Activated naive CD4-positive, alpha-beta T cell (primary cell): ENCODE measurements around the gene METTL26.
A peak's percentile ranks its signal among the peaks of the same experiment; 100 is the strongest.
"Not testable (repeated sequence)": the region's sequence is repeated elsewhere in the genome, so short reads cannot be mapped to it uniquely, and the experiment has no call there.

ENCODE experiments used
- DNase-seq, 4 experiments: peaks; one replicate each; lab custom pipeline; 2025; lab: John Stamatoyannopoulos, UW

METTL26 gene

DNA sequence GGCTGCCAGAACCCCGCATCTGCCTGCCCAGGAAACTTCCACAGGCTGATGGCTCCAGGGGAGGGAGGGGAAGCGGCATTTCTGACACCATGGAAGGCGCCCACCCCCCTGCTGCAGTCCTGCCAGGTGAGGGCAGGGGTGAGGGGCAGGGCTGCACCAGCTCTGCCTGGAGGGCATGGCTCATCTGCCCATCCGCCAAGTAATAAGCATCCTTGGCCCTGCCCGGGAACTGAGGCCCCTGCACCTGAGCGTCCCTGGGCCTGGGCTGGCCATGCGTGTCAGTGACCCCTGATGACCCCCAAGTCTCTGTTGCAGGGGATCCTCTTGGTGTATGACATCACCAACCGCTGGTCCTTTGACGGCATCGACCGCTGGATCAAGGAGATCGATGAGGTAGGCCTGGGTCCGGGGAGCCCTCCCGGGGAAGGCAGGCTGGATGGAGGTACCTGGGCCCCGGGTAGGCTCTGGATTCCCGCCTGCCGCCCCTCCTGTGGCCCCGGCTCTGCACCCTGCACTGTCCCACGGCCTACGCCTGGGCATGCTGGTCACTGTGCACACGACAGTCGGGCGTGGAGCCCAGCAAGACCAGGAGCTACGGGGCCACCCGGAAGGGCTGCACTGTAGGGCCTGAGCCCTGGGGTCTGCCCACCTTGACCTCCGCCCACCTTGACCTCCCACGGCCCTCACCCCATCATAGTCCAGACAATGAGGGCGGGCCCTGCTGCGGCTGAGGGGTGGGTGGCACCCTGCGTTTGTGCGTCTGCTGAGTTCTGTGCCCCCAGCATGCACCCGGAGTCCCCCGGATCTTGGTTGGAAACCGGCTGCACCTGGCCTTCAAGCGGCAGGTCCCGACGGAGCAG lies 10.8 kb downstream of the METTL26 start:
- DNase-seq = no peak

DNA sequence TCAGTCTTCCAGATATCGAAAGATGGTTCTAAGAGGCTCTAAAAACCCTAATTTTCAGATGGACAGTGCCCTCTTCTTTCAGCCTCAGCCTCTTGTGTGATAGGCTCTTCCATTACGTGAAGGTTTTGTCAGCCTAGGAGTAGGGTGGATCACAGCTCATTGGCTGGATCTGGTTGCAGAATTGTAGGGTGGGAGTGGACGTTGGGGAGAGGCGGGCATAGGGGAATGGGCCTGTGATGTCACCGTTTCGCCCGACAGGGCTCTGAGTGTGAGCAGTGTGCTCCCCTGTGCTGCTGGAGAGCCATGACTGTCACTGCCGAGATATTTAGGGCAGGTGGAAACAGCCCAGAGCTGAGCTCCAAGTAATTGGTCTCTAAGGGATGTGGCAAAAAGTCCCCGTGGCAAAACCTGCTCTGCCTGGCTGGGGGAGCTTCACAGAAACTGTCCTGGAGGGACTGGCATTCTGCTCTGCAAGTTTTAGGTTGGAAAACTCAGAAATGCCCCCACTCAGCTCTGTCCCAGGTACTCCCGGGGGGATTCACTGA lies 11.5 kb downstream of the METTL26 start:
- DNase-seq = no peak

DNA sequence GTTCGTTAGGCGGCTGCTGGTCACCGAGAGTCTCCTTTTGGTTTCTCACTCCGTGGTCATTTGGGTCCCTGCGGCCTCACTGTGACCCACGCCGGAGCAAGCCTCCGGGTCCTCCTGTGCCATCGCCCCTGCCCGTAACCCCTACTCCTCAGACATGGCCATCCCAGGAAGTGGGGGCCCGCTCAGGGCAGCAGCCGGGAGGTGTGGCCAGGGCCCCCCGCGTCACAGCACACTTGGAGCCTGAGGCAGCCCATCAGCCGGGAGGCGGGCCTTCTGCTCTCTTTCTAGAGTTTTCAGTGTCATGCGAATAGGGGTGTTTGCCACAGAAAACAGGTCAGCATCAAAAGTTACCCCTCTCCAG lies 13.2 kb downstream of the METTL26 start:
- no peak for DNase-seq

DNA sequence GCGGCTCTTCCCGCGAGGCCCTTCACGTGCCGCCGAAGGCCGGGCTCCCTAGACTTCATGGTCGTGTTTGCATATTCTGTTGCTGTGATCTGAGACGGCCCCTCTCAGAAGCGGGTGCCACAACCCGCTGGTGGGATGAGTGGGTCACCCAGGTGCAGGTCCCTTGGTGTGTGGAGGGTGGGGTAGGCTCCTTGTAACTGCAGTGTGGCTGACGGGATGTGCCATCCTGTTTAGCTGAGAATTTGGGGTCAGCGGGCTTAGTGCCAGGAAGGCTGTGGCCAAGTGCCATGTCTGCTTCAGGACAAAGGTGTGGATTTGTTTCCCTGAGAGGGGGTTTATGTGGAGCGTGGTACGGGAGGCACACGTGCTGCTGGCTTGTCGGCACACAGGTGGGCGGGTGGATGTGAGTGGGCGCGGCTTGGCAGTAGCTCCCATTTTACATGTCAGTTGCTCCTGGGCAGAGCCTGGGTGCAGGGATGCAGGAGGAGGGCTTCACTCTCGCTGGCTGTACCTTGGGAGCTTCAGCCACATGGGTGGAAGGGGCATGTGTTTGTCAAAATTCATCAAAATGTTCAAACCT lies 14.5 kb downstream of the METTL26 start:
- DNase-seq = no peak

DNA sequence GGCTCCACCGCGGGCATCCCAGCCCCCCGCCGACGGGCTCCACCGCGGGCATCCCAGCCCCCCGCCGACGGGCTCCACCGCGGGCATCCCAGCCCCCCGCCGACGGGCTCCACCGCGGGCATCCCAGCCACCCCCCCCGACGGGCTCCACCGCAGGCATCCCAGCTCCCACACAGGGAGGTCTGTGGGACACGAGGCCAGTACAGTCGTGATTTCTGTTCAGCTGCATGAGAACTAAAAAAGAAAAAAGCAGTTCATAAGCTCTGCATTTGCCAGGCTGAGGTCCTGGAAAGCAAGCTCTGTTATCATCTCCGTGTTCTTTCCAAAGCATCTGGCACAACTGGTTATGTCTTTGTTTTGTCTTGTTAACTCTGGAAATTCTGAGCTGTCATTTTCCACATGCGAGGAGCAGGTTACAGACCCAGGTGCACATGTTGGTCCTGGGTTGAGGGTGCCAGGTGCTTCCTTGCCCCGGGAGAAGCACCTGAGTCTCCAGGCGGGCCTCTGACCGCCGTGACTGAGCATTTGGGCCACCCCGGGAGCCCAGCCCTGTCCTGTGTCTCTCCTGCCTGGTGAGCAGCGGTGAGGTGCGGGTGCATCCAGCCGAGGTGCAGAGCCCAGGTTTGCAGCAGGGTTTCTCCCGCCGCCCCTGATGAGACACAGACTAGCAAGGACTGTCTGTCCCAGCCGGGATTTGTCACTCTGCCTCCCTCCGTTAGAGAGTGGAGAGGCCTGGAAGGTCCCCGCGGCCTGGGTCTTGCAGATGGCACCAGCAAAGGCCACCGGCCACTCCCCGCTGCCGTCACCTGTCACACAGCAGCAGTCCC lies 15.2 kb downstream of the METTL26 start:
- DNase-seq = no peak

DNA sequence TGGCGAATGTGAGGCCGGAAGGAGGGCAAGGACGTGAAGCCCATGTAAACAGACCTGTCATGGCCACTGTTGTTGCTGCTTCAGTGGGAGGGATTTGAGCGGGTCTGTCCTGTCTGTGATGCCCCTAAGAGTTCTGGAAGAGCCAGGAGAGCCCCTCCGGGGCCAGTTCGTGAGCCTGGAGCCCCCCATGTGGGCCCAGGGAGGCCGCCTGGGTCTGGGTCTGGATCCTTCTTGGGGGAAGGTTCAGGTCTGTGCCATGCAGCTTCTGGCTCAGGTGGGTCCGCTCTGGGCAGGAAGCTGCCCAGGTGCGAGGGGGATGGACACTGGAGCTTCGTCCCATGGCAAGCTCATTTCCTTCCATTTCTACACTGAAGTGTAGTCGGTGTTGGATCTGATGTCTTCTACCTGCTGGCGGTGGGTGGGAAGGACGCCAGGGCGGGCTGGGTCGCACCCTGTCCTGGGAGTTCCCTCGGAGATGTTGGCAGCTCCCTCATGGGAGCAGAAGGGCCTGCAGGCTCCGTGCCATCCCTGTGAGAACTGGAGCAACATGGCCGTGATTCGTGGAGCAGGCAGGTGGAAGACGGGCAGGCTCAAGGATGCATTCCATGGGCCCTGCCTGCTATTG lies 16.5 kb downstream of the METTL26 start:
- no peak for DNase-seq

DNA sequence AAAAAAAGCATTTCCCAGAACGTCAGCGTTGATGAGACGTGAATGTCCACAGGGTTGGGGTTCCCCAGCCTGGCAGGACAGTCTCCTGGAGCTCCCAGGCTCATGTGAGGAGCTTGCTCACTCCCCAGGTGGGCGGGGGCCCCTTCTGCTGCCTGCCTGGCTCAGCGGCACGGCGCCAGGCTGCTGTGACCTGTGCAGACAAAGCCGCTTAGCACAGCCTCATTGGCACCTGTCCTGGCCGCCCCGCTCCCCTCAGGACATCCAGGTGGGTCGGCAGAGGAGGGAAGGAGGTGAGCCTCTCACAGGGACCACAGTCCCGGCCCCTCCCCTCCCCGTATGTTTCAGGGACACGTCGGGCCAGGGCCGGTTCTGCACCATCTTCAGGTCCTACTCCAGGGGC lies 18.2 kb downstream of the METTL26 start:
- DNase-seq = no peak

DNA sequence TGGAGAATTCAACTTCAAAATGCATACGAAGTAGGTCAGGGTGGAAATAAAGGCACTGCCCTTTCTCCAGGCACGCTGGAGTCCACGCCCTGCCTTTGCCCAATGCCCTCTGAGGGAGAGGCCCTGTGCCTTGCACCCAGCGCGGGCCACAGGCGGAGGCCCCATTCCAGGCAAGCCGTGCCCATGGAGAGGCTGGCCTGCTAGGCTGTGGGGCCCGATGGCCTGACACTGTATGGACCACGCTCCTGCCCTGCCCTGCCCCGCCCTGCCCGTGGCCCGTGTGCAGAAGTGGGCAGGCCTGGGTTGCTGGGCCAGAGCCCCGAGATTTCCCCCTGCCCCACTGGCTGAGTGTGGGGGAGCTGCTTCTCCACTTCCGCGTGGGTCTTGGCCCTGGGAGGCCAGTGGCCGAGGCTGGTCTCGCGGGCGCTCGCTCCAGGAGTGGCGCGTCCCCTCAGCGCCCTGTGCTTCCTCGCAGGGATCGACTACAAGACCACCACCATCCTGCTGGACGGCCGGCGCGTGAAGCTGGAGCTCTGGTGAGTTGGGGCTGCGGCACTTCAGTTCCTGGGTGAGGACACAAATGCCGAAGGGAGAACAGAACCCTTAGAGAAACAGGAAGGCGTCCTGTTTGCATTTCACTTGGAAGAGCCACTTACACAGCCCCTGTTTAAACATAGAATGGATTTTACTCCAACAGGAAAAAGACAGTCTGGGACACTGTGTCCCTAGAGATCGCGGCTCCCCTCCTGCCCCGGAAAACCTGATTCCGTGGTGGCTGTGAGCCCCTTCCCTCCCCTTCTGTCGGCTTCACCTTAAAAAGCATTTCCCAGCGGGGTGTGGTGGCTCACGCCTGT lies 19.1 kb downstream of the METTL26 start:
- DNase-seq = no peak

DNA sequence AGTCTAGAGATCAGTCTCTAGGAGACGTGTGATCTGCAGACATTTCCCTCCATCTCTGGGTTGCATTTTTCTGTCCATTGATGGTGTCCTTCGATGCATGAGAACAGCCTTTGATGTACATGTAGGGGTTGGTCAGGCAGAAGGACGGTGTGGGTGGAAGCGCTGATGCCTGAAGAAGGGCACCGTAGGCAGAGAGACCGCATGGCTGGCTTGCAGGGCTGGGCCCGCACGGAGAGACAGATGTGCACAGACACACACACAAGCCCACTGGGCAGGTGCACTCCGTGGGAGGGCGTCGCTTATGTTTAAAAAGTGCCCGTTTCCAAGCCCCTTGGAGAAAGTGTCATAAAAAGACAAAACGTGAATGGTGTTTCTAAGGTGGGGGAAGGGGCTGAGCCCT lies 21.0 kb downstream of the METTL26 start:
- DNase-seq = no peak

DNA sequence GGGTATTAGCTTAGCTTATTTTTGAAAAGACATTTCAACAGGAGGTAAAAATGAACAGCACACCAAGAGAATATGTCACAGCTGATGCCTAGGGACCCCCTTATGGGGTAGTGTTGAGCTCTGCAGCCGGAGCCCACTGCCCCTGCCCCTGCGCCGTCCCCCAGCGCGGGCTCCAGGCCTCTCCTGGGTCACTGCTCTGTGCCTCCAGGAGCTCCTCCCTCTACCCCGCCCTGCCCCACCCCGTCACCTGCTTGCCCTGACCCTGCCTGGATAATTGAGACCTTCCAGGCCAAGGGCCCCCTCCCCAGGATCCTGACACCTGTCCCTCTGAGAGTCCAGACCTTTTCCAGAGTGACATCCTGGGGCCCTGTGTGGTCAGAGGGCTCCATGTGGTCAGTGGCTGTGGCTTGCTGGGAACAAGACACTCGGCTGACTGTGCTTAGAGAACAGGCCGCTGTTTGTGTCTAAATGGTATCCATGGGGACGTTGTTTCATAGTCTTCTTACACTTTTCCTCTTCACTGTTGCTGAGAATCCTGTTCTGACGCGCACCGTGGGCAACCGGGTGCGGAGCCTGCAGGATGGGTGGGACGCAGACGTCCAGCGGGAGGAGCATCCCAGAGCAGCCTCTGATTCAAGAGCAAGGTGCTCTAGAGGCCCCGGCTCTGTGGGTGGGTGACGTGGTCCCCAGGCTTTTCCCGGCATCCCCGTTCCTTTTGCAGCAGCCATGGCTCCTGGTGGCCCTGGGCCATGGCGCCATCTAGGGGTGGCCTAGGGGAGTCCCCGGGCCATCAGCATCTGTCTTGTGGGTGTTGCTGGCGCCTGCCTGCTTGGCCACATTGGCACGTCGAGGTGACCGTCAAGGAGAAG lies 25.4 kb downstream of the METTL26 start:
- DNase-seq = peak in 3 of 4 experiments; percentile 14 to 36 (median 23)

DNA sequence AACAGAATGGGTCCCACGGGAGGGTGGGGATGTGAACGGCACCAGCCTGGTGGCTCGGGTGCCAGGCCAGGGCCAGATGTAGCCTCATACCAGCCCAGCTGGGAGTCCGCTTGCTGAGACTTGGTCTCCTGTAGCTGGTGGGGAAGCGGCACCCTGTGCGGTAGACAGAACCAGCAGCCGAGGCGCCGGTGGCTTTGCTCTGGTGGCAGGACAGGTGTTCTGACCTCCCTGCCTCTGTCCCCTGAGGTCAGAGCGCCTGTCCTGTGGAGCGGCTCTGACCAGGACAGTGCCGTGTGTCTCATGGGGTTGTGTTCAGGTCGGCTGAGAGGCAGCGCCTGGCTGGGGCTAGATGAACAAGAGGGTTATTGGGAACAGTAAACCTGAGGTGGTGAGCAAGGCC lies 26.1 kb downstream of the METTL26 start:
- DNase-seq = no peak

DNA sequence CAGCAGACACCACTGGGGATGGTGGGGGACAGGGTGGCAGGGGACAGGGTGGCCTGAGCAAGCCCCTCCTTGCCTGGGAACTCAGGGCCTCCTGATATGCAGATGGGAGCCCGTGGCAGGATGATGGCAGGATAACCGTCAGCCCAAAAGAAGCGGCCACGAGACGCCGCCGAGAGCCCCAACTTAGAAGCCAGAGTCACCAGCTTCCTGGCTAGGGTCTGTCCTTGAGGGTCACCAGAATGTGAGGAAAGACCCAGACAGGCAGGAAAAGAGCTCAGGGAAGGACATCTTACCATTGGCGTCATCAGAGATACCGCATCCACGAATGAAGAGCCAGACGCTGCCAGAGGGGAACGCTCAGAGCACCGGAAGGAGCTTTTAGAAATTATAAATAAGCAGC lies 26.8 kb downstream of the METTL26 start:
- DNase-seq = no peak

DNA sequence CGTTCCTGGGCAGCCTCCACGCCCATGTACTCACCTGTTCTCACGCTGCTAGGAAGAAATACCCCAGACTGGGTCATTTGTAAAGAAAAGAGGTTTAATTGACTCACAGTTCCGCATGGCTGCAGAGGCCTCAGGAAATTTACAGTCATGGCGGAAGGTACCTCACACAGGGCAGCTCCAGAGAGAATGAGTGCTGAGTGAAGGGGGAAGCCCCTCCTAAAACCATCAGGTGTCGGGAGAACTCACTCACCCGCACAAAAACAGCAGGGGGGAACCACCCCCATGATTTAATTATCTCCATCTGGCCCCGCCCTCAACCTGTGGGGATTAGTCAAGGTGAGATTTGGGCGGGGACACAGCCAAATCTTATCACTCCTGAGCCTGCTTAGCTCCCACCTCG lies 28.1 kb downstream of the METTL26 start:
- no peak for DNase-seq

DNA sequence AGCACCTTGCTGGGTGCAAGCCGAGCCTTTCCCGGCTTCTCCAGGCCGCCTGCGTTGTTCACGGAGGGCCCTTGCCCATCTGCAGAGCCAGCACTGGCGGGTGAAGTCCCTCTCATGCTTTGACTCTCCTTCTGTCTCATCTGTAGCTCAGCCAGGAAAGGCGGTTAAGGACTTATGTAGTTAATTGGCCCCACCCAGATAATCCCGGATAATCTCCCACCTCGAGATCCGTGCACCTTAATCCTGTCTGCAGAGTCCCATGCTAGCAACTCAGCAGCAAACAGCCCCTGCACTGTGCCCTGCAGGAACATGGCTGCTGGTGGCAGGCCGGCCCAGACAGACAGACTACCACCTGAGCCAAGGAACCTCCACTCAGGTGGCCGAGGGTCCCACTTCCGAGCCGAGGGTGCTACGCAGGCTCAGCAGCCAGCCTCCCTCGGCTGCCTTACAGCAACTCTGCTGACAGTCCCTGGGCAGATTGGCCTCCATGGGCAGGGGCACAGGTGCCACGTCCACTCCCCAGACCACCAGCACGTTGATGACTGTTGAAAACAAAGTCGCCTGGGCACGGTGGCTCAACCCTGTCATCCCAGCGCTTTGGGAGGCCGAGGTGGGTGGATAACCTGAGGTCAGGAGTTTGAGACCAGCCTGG lies 29.3 kb downstream of the METTL26 start:
- no peak for DNase-seq

DNA sequence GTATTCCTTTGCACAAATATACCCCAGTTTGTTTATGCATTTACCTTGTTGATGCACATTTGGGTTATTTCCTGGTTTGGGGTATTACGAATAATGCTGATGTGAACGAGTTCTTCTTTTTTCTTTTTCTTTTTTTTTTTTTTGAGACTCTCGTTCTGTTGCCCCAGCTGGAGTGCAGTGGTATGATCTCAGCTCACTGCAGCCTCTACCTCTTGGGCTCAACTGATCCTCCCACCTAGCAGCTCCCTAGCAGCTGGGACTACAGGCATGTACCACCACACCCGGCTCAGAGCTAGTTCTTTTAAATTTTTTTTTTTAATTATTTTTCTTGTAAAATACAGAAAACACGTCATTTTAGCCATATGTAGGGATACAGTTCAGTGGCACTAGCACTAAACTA lies 32.2 kb downstream of the METTL26 start:
- DNase-seq = no peak

DNA sequence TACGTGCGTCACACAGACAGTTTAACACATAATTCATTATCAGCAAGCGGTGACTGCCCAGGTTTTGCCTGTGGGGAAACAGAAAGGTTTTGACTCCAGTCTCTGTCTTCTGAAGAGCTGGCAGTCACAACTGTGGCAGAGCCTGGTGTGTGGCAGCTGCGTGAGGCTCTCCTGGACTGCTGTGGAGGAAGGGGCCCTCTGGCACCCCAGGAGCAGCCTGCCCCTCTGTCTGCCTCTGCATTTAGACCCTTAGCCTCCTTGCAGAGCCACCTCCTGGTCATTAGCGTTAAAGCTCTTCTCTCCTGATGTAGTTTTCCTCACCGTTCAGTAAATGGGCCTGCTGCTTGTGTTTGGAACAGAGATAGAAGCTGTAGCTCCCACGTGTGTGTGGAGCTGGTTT lies 35.3 kb downstream of the METTL26 start:
- DNase-seq = no peak

DNA sequence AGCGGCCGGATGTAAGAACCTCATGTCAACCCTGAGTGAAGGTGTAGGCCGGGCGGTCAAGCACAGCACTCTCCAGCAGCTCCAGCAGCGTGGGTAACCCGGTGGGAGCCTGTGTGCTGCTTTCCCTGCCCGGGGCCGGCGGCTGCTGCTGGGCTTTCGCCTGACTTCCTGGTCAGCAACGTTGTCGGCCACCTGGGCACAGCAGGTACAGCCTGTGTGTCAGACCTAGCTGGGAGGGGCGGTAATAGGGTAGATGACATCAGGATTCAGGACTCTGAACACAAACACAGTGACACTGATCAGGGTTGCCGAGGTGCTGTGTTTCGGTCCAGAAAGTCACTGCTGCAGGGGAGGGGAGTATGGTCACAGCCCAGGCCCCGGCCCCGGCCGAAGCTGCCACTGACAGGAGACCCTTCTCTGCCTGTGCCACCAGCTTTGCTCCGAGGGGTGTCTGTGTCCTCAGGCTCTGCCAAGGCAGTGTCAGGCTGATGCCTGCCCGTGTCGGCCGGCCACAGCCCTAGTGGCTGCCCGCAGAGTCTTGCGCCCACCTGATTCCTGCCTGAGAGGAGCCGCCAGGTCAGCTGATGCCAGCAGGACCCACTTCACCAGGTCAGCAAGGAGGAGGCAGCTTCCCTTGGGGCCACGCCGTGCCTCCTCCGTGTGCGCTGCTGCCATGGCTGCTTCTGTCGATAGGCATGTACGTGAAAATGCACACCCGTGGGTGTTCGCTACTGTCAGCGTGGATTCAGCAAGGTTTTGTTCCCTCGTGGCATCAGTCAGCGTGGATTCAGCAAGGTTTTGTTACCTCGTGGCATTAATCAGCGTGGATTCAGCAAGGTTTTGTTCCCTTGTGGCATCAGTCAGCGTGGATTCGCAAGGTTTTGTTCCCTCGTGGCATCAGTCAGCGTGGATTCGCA lies 37.0 kb downstream of the METTL26 start:
- no peak for DNase-seq

DNA sequence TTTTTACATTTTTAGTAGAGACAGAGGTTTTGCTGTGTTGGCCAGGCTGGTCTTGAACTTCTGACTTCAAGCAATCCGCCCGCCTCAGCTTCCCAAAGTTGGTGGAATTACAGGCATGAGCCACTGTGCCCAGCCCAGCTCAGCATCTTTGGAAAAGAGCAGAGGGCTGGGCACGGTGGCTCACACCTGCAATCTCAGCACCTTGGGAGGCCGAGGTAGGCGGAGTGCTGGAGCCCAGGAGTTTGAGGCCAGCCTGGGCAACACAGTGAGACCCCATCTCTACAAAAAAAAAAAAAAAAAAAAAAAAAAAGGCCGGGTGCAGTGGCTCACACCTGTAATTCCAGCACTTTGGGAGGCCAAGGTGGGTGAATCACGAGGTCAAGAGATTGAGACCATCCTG lies 38.5 kb downstream of the METTL26 start:
- DNase-seq = not testable (repeated sequence)

DNA sequence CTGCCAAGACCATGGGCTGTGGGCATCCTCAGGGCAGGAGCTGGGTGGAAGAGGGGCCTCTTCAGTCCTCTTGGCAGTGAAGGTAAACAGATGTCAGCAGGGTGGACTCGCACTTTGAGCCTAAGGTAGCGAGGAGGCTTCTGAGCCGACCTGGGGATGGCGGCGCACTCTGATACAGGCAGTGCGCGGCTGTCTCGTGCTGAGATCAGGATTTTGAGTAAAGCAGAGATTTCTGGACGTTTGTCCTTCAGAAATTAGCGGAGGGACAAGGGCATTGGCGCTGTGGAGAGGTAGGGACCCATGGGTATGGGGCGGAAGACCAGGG lies 39.4 kb downstream of the METTL26 start:
- DNase-seq = no peak
